ENCODE results near the gene C2orf49.

- no peak for TF ChIP-seq CTCF (IDR thresholded peaks at IDR 0.05)
- TF ChIP-seq POLR2A (IDR thresholded peaks at IDR 0.05): no peak
Measured at GRCh38 chr2:105324732-105325131, 12.6 kb upstream of the C2orf49 start.

All from stomach (tissue), 4 donors.